ENCODE results near the gene POLN.
"Not testable (repeated sequence)": the region's sequence is repeated elsewhere in the genome, so short reads cannot be mapped to it uniquely, and the experiment has no call there.

POLN gene

GRCh38 chr4:2275044-2275397, 33.1 kb upstream of the POLN start:
- DNase-seq (ENCODE audit: low spot score): not testable (repeated sequence)

DNA sequence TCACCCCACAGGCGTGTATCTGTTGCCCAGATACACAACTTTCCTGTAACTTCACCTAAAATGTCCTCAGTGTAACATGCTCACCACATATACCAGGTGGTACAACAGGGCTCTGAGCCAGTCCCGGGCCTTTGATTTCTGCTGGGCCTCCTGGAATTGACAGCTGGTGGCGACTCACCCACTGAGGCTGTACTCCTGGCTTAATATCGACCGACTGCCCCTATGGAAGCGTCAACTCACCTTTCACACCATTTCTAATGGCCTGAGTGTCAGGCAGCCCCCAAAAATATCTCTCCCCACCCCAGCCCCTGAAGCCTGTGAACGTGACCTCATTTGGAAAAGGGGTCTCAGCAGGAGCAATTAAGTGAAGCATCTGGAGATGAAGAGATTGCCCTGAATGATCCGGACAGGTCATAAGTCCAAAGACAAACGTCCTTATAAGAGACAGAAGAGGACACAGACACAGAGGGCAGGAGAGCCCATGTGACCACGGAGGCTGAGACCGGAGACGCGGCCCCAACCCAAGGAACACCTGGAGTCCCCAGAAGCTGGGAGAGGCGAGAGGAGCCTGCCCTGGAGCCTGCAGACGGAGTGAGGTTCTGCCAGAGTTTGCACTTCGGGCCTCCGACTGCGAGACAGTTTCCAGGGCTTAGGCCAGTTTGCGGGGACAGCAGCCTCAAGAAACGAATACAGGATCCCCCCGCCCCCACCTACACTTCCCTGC, 32.6 kb upstream of the POLN start:
- DNase-seq (ENCODE audit: low spot score): no peak

- DNase-seq (ENCODE audit: low spot score): no peak
Observed at GRCh38 chr4:2273657-2274319, 31.9 kb upstream of the POLN start.

- DNase-seq (ENCODE audit: low spot score): no peak
Observed at GRCh38 chr4:2273221-2273620, 31.3 kb upstream of the POLN start.

GRCh38 chr4:2272828-2273120, 30.9 kb upstream of the POLN start:
- no peak for DNase-seq (ENCODE audit: low spot score)

DNA sequence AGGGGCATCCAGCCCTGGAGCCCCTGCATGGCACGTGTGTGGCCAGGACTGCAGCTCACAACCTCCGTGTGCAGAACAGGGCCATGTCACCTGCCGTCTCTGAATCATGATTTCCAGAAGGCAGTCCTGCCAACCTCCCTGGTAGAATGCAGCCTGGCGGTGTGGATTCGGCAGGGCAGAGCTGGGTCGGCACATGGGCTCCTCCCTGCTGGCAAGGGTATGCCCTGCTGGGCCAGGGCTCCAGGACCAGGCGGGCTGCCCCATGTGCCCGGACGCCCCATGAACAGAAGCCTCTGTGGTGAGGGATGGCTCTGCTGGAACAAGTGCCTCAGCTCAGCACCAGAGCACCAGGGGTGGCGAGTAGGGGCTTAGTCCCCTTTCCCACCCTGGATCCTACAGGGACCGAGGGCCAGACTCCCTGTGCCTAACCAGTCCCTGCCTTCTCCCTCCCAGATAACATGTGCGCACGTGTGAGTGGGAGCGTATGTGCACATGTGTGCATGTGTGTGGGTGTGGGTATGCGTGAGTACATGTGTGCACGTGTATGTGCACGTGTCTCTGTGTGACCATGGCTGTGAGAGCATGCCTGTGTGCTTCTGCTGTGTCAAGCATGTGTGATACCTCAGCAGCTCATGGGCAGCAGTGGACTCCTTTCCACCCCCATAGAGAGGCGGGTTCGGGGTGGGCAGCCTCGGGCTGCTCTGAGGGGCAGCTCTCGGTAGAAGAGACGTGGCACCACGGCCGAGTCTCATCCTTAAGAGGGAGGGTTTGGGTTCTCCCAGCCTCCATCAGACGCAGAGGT, 30.3 kb upstream of the POLN start:
- no peak for DNase-seq (ENCODE audit: low spot score)

DNA sequence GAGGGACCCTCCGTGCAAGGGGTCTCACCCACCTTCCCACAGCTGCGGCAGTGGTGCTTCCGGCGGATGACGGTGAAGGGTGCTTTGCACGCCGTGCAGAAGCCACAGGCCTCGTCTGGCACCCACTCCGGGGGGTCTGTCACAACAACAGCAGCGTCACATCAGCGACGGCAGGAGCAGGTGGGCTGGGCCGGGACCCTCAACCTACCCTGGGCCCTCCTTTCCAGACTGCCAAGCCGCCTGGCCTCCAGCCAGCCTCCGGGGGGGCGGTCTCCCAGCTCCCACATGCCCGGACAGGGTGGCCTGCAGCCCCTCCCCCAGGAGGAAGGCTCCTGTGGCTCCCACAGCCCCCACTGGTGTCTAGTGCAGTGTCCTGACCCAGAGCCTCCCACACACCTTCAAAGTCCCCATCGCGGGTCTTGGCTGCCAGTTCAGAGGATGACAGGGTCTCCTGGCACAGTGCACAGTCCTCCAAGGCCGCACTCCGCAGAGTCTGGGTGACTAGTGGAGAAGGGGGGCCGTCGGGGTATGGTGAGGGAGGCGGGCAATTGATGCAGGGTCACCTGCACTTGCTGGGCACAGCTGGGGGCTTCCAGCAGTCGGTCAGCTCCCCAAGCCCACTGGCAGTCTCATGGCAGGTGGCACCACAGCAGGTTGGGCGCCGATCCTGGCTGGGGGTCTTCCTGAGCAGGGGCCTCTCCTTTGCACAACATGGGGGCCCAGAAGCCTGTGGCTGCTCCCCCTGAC, 29.5 kb upstream of the POLN start:
- DNase-seq (ENCODE audit: low spot score): no peak

DNA sequence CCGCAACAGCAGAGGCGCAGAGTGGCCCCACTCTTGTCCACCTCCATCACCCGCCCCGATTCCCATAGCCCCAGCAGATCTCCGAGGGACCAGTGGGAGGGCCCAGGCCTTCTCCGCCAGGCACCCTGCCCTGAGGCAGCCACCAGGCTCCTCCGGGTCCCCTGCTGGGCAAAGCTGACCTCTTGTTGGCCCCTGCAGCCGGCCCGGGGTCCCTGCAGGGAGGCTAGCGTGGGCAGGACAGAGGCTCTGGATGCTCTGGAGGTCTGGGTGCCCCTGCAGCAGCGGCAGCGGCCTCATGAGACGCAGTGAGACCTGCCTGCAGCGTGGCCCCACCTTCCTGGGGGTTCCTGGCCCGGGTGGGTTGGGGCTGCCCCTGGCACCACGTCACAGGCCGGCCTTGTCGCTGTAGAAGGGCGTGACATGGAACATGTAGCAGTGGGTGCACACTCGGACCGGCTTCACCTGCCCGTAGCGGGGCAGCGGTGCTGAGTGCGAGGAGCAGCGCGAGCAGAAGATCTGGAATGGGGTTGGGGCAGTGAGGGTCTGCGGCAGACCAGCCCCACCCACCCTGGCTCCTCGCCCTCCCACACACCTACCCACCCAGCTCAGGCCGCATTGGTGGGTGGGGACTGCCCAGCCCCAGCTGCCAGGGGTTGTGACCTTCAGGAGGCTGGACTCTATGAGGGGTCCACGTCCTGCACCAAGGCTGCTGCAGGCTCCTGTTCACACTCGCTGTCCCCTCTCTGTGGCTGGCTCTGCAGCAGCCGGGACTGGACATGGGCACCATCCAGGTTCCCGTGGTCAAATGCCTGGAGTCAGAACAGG, 28.6 kb upstream of the POLN start:
- no peak for DNase-seq (ENCODE audit: low spot score)

- DNase-seq (ENCODE audit: low spot score): no peak
Observed at GRCh38 chr4:2269618-2270163, 27.8 kb upstream of the POLN start.

GRCh38 chr4:2269206-2269531, 27.2 kb upstream of the POLN start:
- DNase-seq (ENCODE audit: low spot score): no peak

GRCh38 chr4:2268357-2269205, 26.7 kb upstream of the POLN start:
- no peak for DNase-seq (ENCODE audit: low spot score)

DNA sequence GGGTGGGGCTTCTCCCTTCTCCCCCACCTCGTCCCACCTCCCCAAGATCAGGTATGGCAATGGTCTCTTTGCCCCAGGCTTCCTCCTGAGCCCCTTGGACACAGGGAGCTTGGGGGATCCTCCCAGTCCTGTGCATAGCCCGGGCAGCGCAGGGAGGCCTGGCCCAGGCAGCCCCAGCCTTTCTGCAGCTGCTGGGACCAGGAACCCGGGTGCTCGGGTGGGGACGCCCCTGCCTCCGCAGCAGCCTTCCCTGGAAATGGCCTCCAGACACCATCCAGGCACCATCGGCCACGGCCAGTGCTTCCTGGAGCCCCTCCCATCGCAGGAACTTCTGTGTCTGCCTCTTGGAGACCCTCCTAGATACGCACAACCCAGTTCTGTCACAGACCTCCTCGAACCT, 25.9 kb upstream of the POLN start:
- DNase-seq (ENCODE audit: low spot score): no peak

DNA sequence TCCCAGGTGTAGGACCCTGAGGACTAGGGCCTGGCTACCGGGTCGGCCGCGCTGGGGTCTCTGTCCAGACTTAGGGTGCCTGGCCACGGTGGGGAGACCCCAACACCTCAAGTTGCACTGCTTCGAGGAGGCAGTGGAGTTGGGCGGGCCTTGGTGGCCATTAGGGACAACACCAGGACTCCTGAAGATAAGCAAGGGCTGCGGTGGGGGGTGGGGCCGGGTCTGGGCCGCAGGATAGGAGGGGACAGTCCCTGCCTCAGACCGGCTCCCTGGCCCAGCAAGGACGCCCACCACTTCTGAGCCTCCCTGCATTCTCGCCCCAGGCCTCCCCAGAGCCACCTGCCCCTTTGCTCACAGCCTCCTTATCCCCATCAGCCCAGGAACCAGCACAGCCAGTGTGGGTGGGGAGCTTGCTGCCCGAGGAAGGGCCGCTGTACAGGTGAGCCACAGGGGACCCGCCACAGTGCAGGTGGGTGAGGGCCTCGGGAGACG, 25.4 kb upstream of the POLN start:
- DNase-seq (ENCODE audit: low spot score): peak; percentile 49

DNA sequence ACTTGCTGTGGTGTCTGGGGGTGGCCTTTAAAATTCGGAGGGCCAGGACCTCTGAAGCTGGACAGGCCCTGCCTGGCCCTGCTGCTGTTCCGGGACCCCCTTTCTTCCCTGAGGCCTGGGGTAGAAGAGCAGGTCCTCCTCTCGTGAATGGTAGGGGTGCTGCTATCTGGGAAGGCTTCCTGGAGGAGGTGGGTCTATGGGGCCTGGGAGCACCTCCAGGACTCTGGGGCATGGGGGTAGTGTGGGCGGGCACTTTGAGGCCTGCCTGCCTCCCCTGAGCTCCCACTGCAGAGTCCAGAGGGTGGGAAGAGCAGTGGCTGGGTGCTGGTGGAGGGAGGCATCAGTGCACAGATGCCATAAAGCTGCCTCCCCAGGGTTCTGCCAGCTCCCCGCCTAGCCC, 24.9 kb upstream of the POLN start:
- DNase-seq (ENCODE audit: low spot score): no peak

- no peak for DNase-seq (ENCODE audit: low spot score)
Observed at GRCh38 chr4:2266181-2266580, 24.3 kb upstream of the POLN start.

GRCh38 chr4:2265113-2266110, 23.5 kb upstream of the POLN start:
- no peak for DNase-seq (ENCODE audit: low spot score)

GRCh38 chr4:2264481-2265041, 22.6 kb upstream of the POLN start:
- no peak for DNase-seq (ENCODE audit: low spot score)

GRCh38 chr4:2263926-2264321, 22.0 kb upstream of the POLN start:
- no peak for DNase-seq (ENCODE audit: low spot score)

- DNase-seq (ENCODE audit: low spot score): no peak
Observed at GRCh38 chr4:2262944-2263250, 21.0 kb upstream of the POLN start.

All from hematopoietic multipotent progenitor cell treated with erythropoietin and hydrocortisone succinate and interleukin-3 and kit ligand, for 15 days (in vitro differentiated cells).